Nephron (organoid): ENCODE measurements around the gene HELLS.
"Not testable (repeated sequence)": the region's sequence is repeated elsewhere in the genome, so short reads cannot be mapped to it uniquely, and the experiment has no call there.

ENCODE experiments used
- H3K27ac Mint-ChIP-seq, 3 experiments: 2 replicates each; pipeline ENCODE4 v1.8.0; 2020; ENCODE audit warnings: mixed read lengths in 3 of 3, mild to moderate bottlenecking in 2 of 3, moderate library complexity in 1 of 3
- H3K27me3 Mint-ChIP-seq: 2 replicates; pipeline ENCODE4 v1.8.0; 2021; ENCODE audit warnings: low read depth, mild to moderate bottlenecking, moderate library complexity, mixed read lengths
- H3K36me3 Mint-ChIP-seq: 2 replicates; pipeline ENCODE4 v1.8.0; 2020; ENCODE audit warnings: low read depth, mixed read lengths
- H3K4me1 Mint-ChIP-seq: 2 replicates; pipeline ENCODE4 v1.8.0; 2020; ENCODE audit warnings: mixed read lengths
- H3K4me3 Mint-ChIP-seq, 3 experiments: 2 replicates each; pipeline ENCODE4 v1.8.0; 2020; ENCODE audit warnings: mild to moderate bottlenecking in 3 of 3, mixed read lengths in 3 of 3, moderate library complexity in 2 of 3
- H3K9me3 Mint-ChIP-seq: 2 replicates; pipeline ENCODE4 v1.8.0; 2020; ENCODE audit warnings: mixed read lengths
- TF ChIP-seq, protein P1 (sequence below), 3 experiments: fragments of 200-600 bp; sonication (generic); IDR thresholded peaks; one replicate each; pipeline ENCODE4 v1.5.0; 2021; ENCODE audit warnings: antibody characterized with exemption in 3 of 3; ENCODE audit not compliant: unreplicated experiment in 3 of 3

Gene HELLS

DNA sequence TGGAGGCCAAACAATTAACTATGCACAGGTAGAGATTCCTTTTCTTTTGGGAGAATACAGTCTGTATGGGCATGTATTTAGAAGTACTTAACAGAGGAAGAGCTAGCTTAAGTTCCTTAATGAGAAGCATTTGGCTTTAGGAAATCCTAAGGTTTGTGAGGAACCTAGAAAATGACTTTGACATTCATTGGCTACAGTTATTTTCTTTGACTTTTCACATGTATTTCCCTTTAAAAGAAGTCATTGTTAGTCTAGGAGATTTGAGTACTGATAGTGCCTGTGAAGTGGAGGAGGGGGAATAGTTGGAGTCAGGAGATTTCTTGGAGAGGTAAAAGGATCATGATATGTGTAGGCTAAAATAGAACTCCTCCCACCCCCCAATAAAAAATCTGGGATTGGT lies 3.6 kb downstream of the HELLS start:
- TF ChIP-seq, protein P1, sequence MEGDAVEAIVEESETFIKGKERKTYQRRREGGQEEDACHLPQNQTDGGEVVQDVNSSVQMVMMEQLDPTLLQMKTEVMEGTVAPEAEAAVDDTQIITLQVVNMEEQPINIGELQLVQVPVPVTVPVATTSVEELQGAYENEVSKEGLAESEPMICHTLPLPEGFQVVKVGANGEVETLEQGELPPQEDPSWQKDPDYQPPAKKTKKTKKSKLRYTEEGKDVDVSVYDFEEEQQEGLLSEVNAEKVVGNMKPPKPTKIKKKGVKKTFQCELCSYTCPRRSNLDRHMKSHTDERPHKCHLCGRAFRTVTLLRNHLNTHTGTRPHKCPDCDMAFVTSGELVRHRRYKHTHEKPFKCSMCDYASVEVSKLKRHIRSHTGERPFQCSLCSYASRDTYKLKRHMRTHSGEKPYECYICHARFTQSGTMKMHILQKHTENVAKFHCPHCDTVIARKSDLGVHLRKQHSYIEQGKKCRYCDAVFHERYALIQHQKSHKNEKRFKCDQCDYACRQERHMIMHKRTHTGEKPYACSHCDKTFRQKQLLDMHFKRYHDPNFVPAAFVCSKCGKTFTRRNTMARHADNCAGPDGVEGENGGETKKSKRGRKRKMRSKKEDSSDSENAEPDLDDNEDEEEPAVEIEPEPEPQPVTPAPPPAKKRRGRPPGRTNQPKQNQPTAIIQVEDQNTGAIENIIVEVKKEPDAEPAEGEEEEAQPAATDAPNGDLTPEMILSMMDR (IDR thresholded peaks at IDR 0.05; ENCODE audit: unreplicated experiment in 3 of 3) = no peak
- peaks cover 20% of the 10 kb centered on the region for H3K4me1 Mint-ChIP-seq
- H3K27ac Mint-ChIP-seq = no peak overlapping the region
- peaks cover 19% of the 10 kb centered on the region for H3K36me3 Mint-ChIP-seq
- H3K9me3 Mint-ChIP-seq = no peaks in the 10 kb centered on the region
- H3K4me3 Mint-ChIP-seq = no peak overlapping the region
- H3K27me3 Mint-ChIP-seq = no peaks in the 10 kb centered on the region

DNA sequence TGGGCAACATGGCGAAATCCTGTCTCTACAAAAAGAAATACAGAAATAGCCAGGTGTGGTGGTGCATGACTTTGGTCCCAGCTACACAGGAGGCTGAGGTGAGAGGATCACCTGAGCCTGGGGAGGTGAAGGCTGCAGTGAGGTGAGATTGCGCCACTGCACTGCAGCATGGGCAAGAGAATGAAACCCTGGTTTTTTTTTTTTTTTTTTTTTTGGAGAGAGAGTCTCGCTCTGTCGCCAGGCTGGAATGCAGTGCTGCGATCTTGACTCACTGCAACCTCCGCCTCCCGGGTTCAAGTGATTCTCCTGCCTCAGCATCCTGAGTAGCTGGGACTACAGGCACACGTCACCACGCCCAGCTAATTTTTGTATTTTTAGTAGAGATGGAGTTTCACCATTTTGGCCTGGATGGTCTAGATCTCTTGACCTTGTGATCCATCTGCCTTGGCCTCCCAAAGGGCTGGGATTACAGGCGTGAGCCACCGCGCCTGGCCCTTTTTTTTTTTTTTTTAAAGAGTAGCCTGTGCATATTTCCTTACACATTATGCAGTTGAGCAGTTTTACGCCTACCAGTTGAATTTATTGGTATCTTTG lies 22.2 kb downstream of the HELLS start:
- H3K4me1 Mint-ChIP-seq, H3K27ac Mint-ChIP-seq, H3K4me3 Mint-ChIP-seq, H3K9me3 Mint-ChIP-seq, H3K27me3 Mint-ChIP-seq: not testable (repeated sequence)
- peaks cover 49% of the 10 kb centered on the region for H3K36me3 Mint-ChIP-seq

DNA sequence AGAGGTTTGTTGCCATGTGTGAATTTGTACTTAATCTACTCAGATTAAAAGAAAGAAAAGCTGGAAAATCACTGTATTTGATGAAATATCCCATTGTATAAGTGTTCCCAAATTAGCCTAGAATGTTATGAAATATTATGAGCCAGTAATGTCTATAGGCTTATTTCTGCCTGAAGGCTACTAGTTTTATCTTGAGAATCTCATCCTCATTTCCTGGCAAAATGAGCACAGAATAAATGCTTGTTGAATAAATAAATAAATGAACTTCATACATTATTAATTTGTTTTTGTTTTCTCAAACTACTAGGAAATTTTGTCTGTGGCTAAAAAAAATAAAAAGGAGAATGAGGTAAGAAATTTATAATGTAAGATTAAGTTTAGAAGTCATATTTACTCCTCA lies 25.5 kb downstream of the HELLS start:
- TF ChIP-seq, protein P1 (IDR thresholded peaks at IDR 0.05; ENCODE audit: unreplicated experiment in 3 of 3) = no peak
- H3K27me3 Mint-ChIP-seq = no peaks in the 10 kb centered on the region
- no peaks in the 10 kb centered on the region for H3K4me1 Mint-ChIP-seq
- H3K36me3 Mint-ChIP-seq = peaks cover 50% of the 10 kb centered on the region
- H3K27ac Mint-ChIP-seq = peak overlapping the region in 1 of 3 experiments; percentile 74
- H3K9me3 Mint-ChIP-seq = no peaks in the 10 kb centered on the region
- H3K4me3 Mint-ChIP-seq = no peak overlapping the region

DNA sequence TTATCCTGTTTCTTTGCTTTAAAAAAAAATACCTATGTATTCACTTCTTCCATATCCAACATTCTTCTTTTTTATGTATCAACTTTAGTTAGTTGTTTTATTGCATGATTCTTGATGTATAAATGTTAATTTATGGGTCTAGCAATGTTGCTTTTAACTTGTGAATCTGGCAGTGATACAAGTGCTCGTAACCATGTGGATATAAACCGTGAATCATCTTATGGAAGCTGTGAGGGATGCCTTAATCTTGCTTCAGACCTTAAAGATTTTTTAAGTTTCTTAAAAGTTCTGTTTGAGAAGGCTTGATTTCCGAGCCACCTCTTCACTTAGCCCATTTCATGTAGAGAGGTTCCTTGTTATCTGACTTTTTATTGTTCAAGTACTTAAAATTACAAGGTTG lies 25.9 kb downstream of the HELLS start:
- H3K9me3 Mint-ChIP-seq = no peaks in the 10 kb centered on the region
- no peak overlapping the region for H3K4me3 Mint-ChIP-seq
- peaks cover 51% of the 10 kb centered on the region for H3K36me3 Mint-ChIP-seq
- TF ChIP-seq, protein P1 (IDR thresholded peaks at IDR 0.05; ENCODE audit: unreplicated experiment in 3 of 3) = no peak
- no peaks in the 10 kb centered on the region for H3K27me3 Mint-ChIP-seq
- H3K4me1 Mint-ChIP-seq = no peaks in the 10 kb centered on the region
- H3K27ac Mint-ChIP-seq = peak overlapping the region in 1 of 3 experiments; percentile 74

DNA sequence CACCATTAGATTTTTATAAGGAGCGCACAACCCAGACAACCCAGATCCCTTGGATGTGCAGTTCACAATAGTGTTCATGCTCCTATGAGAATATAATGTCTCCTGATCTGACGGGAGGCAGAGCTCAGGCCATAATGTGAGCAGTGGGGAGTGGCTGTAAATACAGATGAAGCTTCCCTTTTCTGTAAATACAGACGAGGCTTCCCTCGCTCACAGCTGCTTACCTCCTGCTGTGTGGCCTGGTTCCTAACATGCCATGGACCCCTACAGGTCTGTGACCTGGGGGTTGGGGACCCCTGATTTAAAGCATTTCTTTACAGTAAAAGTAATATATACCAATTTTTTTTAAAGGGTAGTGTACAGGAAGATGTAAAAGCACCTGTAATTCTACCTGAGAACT lies 33.2 kb downstream of the HELLS start:
- no peak overlapping the region for H3K27ac Mint-ChIP-seq
- no peaks in the 10 kb centered on the region for H3K27me3 Mint-ChIP-seq
- peaks cover 36% of the 10 kb centered on the region for H3K36me3 Mint-ChIP-seq
- H3K4me1 Mint-ChIP-seq = no peaks in the 10 kb centered on the region
- H3K4me3 Mint-ChIP-seq = no peak overlapping the region
- H3K9me3 Mint-ChIP-seq = no peaks in the 10 kb centered on the region
- TF ChIP-seq, protein P1 (IDR thresholded peaks at IDR 0.05; ENCODE audit: unreplicated experiment in 3 of 3) = no peak

DNA sequence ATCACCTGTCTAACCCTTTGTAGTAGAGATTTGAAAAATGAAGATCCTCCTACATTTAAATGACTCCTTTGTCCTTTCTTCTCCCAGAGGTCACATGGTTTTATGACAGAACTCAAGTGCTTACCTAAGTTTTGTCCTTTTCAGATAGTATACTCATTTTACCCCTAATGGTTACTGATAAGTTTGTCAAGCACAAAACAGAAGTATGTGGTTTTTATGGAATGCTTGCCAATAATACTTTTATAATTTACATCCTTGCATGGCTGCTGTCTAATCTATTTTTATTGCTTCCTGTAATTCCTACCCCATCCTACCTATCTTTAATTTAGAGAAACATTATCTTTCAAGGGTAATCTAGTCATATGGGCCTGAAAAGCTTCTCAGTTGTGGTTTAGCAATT lies 37.5 kb downstream of the HELLS start:
- H3K27me3 Mint-ChIP-seq = no peaks in the 10 kb centered on the region
- H3K36me3 Mint-ChIP-seq = peaks cover 14% of the 10 kb centered on the region
- H3K4me1 Mint-ChIP-seq = no peaks in the 10 kb centered on the region
- no peaks in the 10 kb centered on the region for H3K9me3 Mint-ChIP-seq
- no peak overlapping the region for H3K27ac Mint-ChIP-seq
- H3K4me3 Mint-ChIP-seq = no peak overlapping the region
- TF ChIP-seq, protein P1 (IDR thresholded peaks at IDR 0.05; ENCODE audit: unreplicated experiment in 3 of 3) = no peak
